H1 (cell line): ENCODE measurements around the gene MAP2K2. TPM values are rescaled to one million over a fixed set of nuclear protein-coding genes. Genes with fewer than 3 reads are reported as not detected.

ENCODE experiments used
- CTCF ChIA-PET: fragments of 300-600 bp; sonication (Branson Sonifier 250); formaldehyde crosslinking; loops from one replicate; lab custom pipeline; 2021; ENCODE audit not compliant: partially characterized antibody; lab: Charles Lee
- POLR2A ChIA-PET: fragments of 300-600 bp; sonication (Branson Sonifier 250); formaldehyde crosslinking; loops from one replicate; lab custom pipeline; 2021; ENCODE audit warnings: inconsistent platforms; ENCODE audit not compliant: partially characterized antibody; lab: Charles Lee
- DNase-seq, 2 experiments: peaks; one replicate each; pipeline versions ENCODE4 v3.0.0 to v3.0.0-alpha.2; 2010 to 2022; ENCODE audit warnings: low spot score in 2 of 2, low read depth in 1 of 2, mixed read lengths in 1 of 2
- FAIRE-seq: peaks from 2 replicates; lab custom pipeline; 2011; peaks lifted over from hg19 to GRCh38; lab: Jason Lieb, UNC
- H2AFZ ChIP-seq: 2 replicates; pipeline ENCODE4 v1.8.1; 2012; ENCODE audit warnings: low read length, inconsistent platforms
- H2AK5ac ChIP-seq: 2 replicates; pipeline ENCODE4 v1.6.1; 2013; ENCODE audit warnings: low read depth, low read length
- H2BK120ac ChIP-seq: replicated peaks from 2 replicates; pipeline ENCODE3; 2013; ENCODE audit warnings: low read depth, low read length, inconsistent platforms
- H2BK12ac ChIP-seq: 2 replicates; pipeline ENCODE4 v1.6.1; 2013; ENCODE audit warnings: low read depth, low read length
- H2BK15ac ChIP-seq: 2 replicates; pipeline ENCODE4 v1.6.1; 2013; ENCODE audit warnings: low read length
- H2BK20ac ChIP-seq: 2 replicates; pipeline ENCODE4 v1.6.1; 2013; ENCODE audit warnings: low read length
- H2BK5ac ChIP-seq: 2 replicates; pipeline ENCODE4 v1.6.1; 2013; ENCODE audit warnings: low read depth, low read length
- H3K14ac ChIP-seq: 2 replicates; pipeline ENCODE4 v1.6.1; 2013; ENCODE audit warnings: inconsistent platforms; ENCODE audit not compliant: insufficient read length
- H3K18ac ChIP-seq: 2 replicates; pipeline ENCODE4 v1.6.1; 2013; ENCODE audit warnings: low read length; ENCODE audit errors: extremely low read depth
- H3K23ac ChIP-seq: 2 replicates; pipeline ENCODE4 v1.6.1; 2013; ENCODE audit warnings: inconsistent platforms; ENCODE audit not compliant: insufficient read length
- H3K23me2 ChIP-seq: 2 replicates; pipeline ENCODE4 v1.6.1; 2013; ENCODE audit warnings: low read depth, low read length
- H3K27ac ChIP-seq: 2 replicates; pipeline ENCODE4 v1.6.1; 2011; ENCODE audit warnings: low read depth, low read length, inconsistent platforms
- H3K27me3 ChIP-seq, 4 experiments: replicated peaks in 1 of 4; 1 replicate in 1 of 4; 2 replicates in 3 of 4; pipeline versions ENCODE4 v1.6.1 to v1.8.1; 2011 to 2013; ENCODE audit warnings: low read length in 3 of 4, mild to moderate bottlenecking in 3 of 4, inconsistent platforms in 2 of 4, mixed read lengths in 2 of 4, moderate library complexity in 1 of 4; ENCODE audit not compliant: control insufficient read depth in 3 of 4, insufficient read depth in 3 of 4; ENCODE audit errors: extremely low read depth in 1 of 4
- H3K36me3 ChIP-seq, 4 experiments: 2 replicates each; pipeline versions ENCODE4 v1.6.1 to v1.8.1; 2011 to 2013; ENCODE audit warnings: mild to moderate bottlenecking in 4 of 4, low read length in 3 of 4, moderate library complexity in 2 of 4, control low read depth in 1 of 4, inconsistent platforms in 1 of 4; ENCODE audit not compliant: insufficient read depth in 4 of 4, control insufficient read depth in 2 of 4
- H3K4ac ChIP-seq: replicated peaks from 2 replicates; pipeline ENCODE3; 2013; ENCODE audit warnings: low read length, low read depth, mixed read lengths, inconsistent platforms; ENCODE audit not compliant: insufficient read length
- H3K4me1 ChIP-seq, 4 experiments: replicated peaks in 1 of 4; 1 replicate in 1 of 4; 2 replicates in 3 of 4; pipeline versions ENCODE4 v1.6.1 to v1.8.1; 2011 to 2013; ENCODE audit warnings: low read length in 3 of 4, inconsistent platforms in 2 of 4, mixed read lengths in 1 of 4; ENCODE audit not compliant: insufficient read depth in 4 of 4, control insufficient read depth in 3 of 4
- H3K4me2 ChIP-seq, 2 experiments: 2 replicates each; pipeline versions ENCODE4 v1.6.1 to v1.8.1; 2011 to 2013; ENCODE audit warnings: low read depth in 2 of 2, low read length in 2 of 2, control low read depth in 1 of 2, inconsistent platforms in 1 of 2, mild to moderate bottlenecking in 1 of 2; ENCODE audit not compliant: insufficient read depth in 1 of 2
- H3K4me3 ChIP-seq, 4 experiments: fragments of 200-600, 300-600 bp in 1 of 4; sonication (generic), shearing (Covaris generic), sonication (Bioruptor Twin) in 1 of 4; 2 replicates each; pipeline versions ENCODE4 v1.5.1 to v1.8.1; 2011 to 2016; ENCODE audit warnings: low read length in 4 of 4, low read depth in 3 of 4, control low read depth in 2 of 4, inconsistent platforms in 2 of 4, mild to moderate bottlenecking in 2 of 4, mixed read lengths in 1 of 4, moderate library complexity in 1 of 4; ENCODE audit not compliant: insufficient read depth in 2 of 4; ENCODE audit errors: extremely low read depth in 1 of 4
- H3K56ac ChIP-seq: replicated peaks from 2 replicates; pipeline ENCODE3; 2013; ENCODE audit warnings: low read depth, mild to moderate bottlenecking, mixed read lengths, low read length, inconsistent platforms; ENCODE audit not compliant: insufficient read length
- H3K79me1 ChIP-seq: 2 replicates; pipeline ENCODE4 v1.6.1; 2013; ENCODE audit warnings: low read depth, low read length, control low read depth
- H3K79me2 ChIP-seq, 2 experiments: 2 replicates each; pipeline versions ENCODE4 v1.6.1 to v1.8.1; 2012 to 2013; ENCODE audit warnings: low read length in 2 of 2, mild to moderate bottlenecking in 2 of 2, inconsistent platforms in 1 of 2; ENCODE audit not compliant: insufficient read depth in 2 of 2, control insufficient read depth in 1 of 2
- H3K9ac ChIP-seq, 4 experiments: replicated peaks in 1 of 4; 1 replicate in 1 of 4; 2 replicates in 3 of 4; pipeline versions ENCODE4 v1.6.1 to v1.8.1; 2011 to 2013; ENCODE audit warnings: low read depth in 3 of 4, low read length in 3 of 4, control low read depth in 2 of 4, mild to moderate bottlenecking in 2 of 4, moderate library complexity in 2 of 4, inconsistent platforms in 1 of 4; ENCODE audit errors: extremely low read depth in 1 of 4
- H3K9me3 ChIP-seq, 2 experiments: 2 replicates each; pipeline versions ENCODE4 v1.6.1 to v1.8.1; 2012 to 2013; ENCODE audit warnings: mild to moderate bottlenecking in 2 of 2, moderate library complexity in 2 of 2, control low read depth in 1 of 2, inconsistent platforms in 1 of 2, low read depth in 1 of 2, low read length in 1 of 2, mixed read lengths in 1 of 2; ENCODE audit not compliant: insufficient read depth in 2 of 2
- H4K20me1 ChIP-seq, 2 experiments: replicated peaks in 1 of 2; 2 replicates each; pipeline versions ENCODE3 to v1.8.1; 2011 to 2013; ENCODE audit warnings: inconsistent platforms in 2 of 2, low read length in 2 of 2, mild to moderate bottlenecking in 1 of 2; ENCODE audit not compliant: insufficient read depth in 2 of 2, control insufficient read depth in 1 of 2
- H4K5ac ChIP-seq: 2 replicates; pipeline ENCODE4 v1.6.1; 2013; ENCODE audit warnings: low read length, low read depth, mixed read lengths, inconsistent platforms; ENCODE audit not compliant: insufficient read length
- H4K8ac ChIP-seq: 2 replicates; pipeline ENCODE4 v1.8.0; 2013; ENCODE audit warnings: mild to moderate bottlenecking, moderate library complexity, low read length, inconsistent platforms; ENCODE audit not compliant: insufficient read depth; ENCODE audit errors: extremely low read depth
- H4K91ac ChIP-seq: replicated peaks from 2 replicates; pipeline ENCODE3; 2013; ENCODE audit warnings: low read length, mixed read lengths, inconsistent platforms; ENCODE audit not compliant: insufficient read length
- CBX8 ChIP-seq: fragments of 300-800, 300-1000 bp; sonication (generic); IDR thresholded peaks from 2 replicates; pipeline ENCODE4 v1.7.1; 2016; ENCODE audit warnings: low read depth, low read length, borderline replicate concordance
- EZH2 ChIP-seq: fragments of 200-600 bp; sonication (generic); IDR thresholded peaks from 2 replicates; pipeline ENCODE4 v1.7.1; 2012; ENCODE audit warnings: low read depth, mild to moderate bottlenecking, moderate library complexity, low read length, inconsistent platforms; ENCODE audit not compliant: severe bottlenecking
- RXRA ChIP-seq: IDR thresholded peaks from 2 replicates; pipeline ENCODE4 v1.6.1; 2011; ENCODE audit warnings: low read depth, mild to moderate bottlenecking, low read length, moderate library complexity; ENCODE audit not compliant: insufficient read depth
- SP4 ChIP-seq: IDR thresholded peaks from 2 replicates; pipeline ENCODE4 v1.6.1; 2012; ENCODE audit warnings: low read length, inconsistent platforms
- SRF ChIP-seq: IDR thresholded peaks from 2 replicates; pipeline ENCODE4 v1.6.1; 2011; ENCODE audit warnings: mild to moderate bottlenecking, low read depth, low read length, moderate library complexity
- WGBS, 2 experiments: shearing (Covaris generic) in 1 of 2; methylation state at CpG; one replicate each; pipeline versions ENCODE4 v1.1.6 to v1.1.7; 2013 to 2015; ENCODE audit warnings: low lambda C conversion rate in 2 of 2, mixed read lengths in 2 of 2, inconsistent platforms in 1 of 2, low coverage in 1 of 2, missing lambda C conversion rate in 1 of 2; ENCODE audit not compliant: insufficient replicate concordance in 2 of 2, insufficient coverage in 1 of 2, insufficient read length in 1 of 2; ENCODE audit errors: extremely low coverage in 1 of 2, missing lambda C conversion rate in 1 of 2; 5-methylcytosine and 5-hydroxymethylcytosine counted together
- polyA plus RNA-seq, 7 experiments: library from polyadenylated mRNA; depleted of rRNA in 3 of 7; stranded (reverse) in 5 of 7; unstranded in 2 of 7; fragments of >200 nt in 5 of 7; fragments of 200-250 nt in 2 of 7; gene quantifications; 1 replicate in 5 of 7; 2 replicates in 1 of 7; 4 replicates in 1 of 7; pipeline versions ENCODE4 v1.2.1 to v1.2.3, GENCODE V29; 2011 to 2013; ENCODE audit warnings: missing spikeins in 2 of 7, mixed read lengths in 2 of 7
- total RNA-seq: library from RNA; stranded (reverse); fragmentation: NEBNext Ultra II Directional; extraction: Animal tissue kit (Norgen Biotek cat#: 25700); gene quantifications from 2 replicates; pipeline ENCODE4 v1.2.1, GENCODE V29; 2021

Gene MAP2K2
- total and polyA plus RNA-seq, 2 of the 8 experiments (the other 6 are each of a cell fraction or from before 2014, with no cell fraction given): 111 to 162 TPM

GRCh38 chr19:4090356-4091220, 33.3 kb downstream of the MAP2K2 start:
- H2AFZ ChIP-seq: no peak overlapping the region
- no peak overlapping the region for H2BK120ac ChIP-seq
- no peak for DNase-seq
- no peak overlapping the region for H2BK20ac ChIP-seq
- TF ChIP-seq RXRA: no peak
- no peak for TF ChIP-seq CBX8
- TF ChIP-seq SRF: no peak
- no peak for TF ChIP-seq EZH2
- no peak for TF ChIP-seq SP4
- H2BK15ac ChIP-seq: no peak overlapping the region
- H3K27ac ChIP-seq: no peak overlapping the region
- no peaks in the 10 kb centered on the region for H3K23me2 ChIP-seq
- WGBS, 2 experiments: 95% methylated on average over 32 of the region's 52 CpGs; no CpG with 5 or more reads in 1 of the 2 experiments
- peak overlapping the region; percentile 25; the same call in 1 of the 2 replicates for H4K8ac ChIP-seq
- H3K4ac ChIP-seq: no peak overlapping the region
- no peak overlapping the region for H4K5ac ChIP-seq
- no peaks in the 10 kb centered on the region for H3K4me1 ChIP-seq
- H3K56ac ChIP-seq: no peak overlapping the region
- no peak overlapping the region for H3K14ac ChIP-seq
- H3K79me2 ChIP-seq: no peaks in the 10 kb centered on the region
- H3K4me3 ChIP-seq: no peak overlapping the region
- no peaks in the 10 kb centered on the region for H3K9me3 ChIP-seq
- H4K91ac ChIP-seq: no peak overlapping the region
- no peak overlapping the region for H2BK5ac ChIP-seq
- peaks cover 2 to 9% of the 10 kb centered on the region in 2 experiments for H4K20me1 ChIP-seq
- CTCF ChIA-PET: interaction anchor here (0.7 to 1.6 kb wide), 4 partner anchors 24 to 111 kb away, joined by 3 read pairs; no protein-coding TSS in a partner anchor
- no peaks in the 10 kb centered on the region for H3K27me3 ChIP-seq
- no peak overlapping the region for H2BK12ac ChIP-seq
- H3K79me1 ChIP-seq: no peaks in the 10 kb centered on the region
- POLR2A ChIA-PET: interaction anchor here (0.7 to 1.5 kb wide), 6 partner anchors 8 to 83 kb away, joined by 3 to 5 read pairs (median 4); partner anchors contain the start of gene PIAS4
- H3K18ac ChIP-seq: no peak overlapping the region
- peaks cover 2 to 31% (median 16%) of the 10 kb centered on the region in 4 experiments; a peak in 4 of 8 replicates for H3K36me3 ChIP-seq
- FAIRE-seq: no peak
- H2AK5ac ChIP-seq: no peak overlapping the region
- no peak overlapping the region for H3K4me2 ChIP-seq
- no peak overlapping the region for H3K23ac ChIP-seq
- no peak overlapping the region for H3K9ac ChIP-seq
